GM18507 (cell line): Measurements from ENCODE around the gene CABP2.
"Not testable (repeated sequence)": the region's sequence is repeated elsewhere in the genome, so short reads cannot be mapped to it uniquely, and the experiment has no call there.

Source experiments
- DNase-seq: peaks from one replicate; pipeline ENCODE4 v3.0.0; 2011; ENCODE audit warnings: low read depth; ENCODE audit not compliant: insufficient read length; ENCODE audit errors: extremely low spot score
- FAIRE-seq: peaks from 2 replicates; lab custom pipeline; 2011; peaks lifted over from hg19 to GRCh38; lab: Jason Lieb, UNC

The CABP2 gene

DNA sequence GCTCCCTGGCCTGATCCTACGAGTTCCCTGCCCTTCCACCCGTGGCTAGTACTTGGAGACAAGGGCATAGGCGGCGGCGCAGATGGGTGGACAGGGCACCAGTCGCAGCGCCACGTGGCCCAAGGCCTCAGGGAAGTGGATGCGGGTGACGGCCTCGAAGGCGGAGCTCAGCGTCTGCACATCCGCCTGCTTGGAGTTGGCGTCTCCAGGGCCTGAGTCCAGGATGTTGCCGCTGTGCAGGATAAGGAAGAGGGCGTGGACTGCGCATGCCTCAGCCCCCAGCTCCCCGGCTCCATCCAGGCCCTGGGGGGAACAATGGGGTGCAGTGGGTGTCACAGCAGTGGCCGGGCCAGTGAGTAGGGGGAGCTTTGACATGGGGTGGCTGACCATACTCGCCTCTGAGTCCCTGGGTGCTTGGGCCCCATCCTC lies 24.7 kb downstream of the CABP2 start:
- DNase-seq = no peak
- FAIRE-seq = no peak

DNA sequence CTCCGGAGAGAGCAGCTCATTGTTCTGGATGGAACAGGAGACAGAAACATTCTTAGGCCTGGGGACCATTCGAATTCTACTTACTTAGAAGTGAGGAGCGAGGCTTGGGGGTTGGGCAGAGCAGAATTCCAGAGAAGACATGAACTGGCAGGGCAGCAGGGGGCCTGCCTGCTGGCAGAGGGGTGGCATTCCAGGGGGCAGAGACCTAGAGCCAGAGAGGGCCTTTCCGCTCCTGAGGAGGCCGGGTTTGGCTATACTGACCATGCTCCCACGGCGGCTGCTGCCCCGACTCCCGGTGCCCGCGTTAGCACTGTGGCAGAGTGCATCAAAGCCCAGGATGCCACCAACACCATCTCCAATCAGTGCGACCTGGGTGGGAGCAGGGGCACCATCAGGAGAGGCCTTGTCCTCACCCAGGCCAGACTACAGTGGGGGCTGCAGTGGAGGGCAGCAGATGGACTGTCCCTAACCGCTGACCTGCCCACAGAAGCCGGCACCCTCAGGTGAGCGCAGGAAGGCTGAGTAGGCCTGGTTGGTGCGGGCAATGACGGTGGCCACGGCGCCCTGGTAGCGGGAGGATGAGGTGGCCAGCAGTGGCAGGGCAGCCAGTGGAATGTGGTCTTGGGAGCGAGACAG lies 25.5 kb downstream of the CABP2 start:
- FAIRE-seq (no peak), DNase-seq (no peak)

- no peak for FAIRE-seq
- DNase-seq = no peak
Observed at GRCh38 chr11:67496113-67496512, 27.1 kb downstream of the CABP2 start.

DNA sequence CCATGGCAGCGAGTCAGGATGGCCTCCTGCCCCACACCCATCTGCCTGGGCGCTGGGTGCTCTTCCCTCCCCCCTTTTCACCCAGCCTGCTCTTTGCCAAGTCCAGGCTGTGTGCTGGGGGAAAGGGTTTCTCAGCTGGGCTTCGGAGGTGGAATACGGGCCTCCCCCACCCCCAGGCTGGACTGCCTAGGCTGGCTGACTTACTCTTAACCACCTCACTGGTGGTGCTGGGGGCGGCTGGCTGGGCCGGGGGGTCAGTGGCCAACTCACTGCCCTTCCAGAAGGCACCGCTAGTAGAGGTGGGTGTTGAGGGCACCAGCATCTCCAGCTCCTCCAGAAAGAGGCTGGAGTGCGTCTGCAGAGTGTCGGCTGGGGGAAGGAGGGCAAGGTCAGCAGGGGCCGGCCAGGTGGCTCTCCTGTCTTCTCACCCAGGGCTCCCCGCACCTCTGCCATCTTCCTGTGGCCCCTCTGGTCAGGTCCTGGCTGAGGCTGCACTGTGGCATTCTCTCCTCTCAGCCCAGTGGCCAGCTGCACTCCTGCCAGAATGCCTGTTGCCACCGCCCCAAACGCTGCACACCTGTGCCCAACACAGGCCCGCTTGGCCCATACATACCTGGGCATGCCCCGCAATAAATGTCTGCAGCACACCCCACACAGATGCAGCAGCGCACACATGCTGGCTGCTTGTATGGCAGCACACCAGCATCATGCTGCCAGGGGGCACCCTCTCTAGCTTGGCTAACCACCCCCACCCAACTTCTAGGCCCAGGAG lies 27.8 kb downstream of the CABP2 start:
- FAIRE-seq (no peak), DNase-seq (no peak)

DNA sequence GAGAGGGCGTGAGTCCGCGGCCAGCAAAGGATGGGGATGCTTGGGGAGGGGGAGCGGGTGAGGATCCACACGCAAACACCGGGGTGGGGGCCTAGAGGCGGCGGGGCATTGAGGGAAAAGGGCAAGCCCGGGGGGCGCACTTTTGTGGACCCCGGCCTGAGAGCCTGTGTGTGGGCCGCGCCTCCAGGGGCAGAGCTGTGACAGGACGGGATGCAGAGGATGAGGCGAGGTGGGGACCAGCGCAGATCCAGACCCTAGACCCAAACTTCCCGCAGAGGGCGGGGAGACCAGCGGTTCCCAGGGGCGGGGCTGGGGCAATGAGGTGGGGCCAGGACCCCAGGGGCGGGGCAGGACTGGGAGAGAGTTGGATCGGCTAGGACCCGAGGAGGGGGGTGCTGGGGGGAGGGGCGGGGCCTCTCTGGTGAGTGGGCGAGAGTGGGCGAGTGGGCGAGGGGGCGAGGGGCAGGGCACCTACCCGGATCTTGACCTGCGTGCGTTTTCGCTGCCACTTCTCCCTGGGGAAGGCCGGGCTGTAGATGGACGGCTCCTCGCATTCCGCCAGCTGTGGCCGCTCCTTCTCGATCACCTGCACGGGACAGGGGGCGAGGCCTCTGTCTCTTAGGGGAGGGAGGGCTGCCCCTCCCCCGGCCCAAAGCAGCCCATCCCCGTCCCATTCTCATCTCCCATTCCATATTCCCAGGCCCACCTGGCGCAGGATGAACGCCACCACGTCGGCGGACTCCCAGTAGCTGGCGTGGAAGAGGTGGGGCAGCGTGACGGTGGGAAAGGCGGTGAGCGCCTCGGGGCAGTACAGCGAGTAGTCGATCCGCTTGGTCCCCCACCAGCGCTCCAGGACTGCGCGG lies 28.6 kb downstream of the CABP2 start:
- no peak for DNase-seq
- FAIRE-seq = no peak

- no peak for FAIRE-seq
- DNase-seq = no peak
Observed at GRCh38 chr11:67493548-67494370, 29.5 kb downstream of the CABP2 start.

DNA sequence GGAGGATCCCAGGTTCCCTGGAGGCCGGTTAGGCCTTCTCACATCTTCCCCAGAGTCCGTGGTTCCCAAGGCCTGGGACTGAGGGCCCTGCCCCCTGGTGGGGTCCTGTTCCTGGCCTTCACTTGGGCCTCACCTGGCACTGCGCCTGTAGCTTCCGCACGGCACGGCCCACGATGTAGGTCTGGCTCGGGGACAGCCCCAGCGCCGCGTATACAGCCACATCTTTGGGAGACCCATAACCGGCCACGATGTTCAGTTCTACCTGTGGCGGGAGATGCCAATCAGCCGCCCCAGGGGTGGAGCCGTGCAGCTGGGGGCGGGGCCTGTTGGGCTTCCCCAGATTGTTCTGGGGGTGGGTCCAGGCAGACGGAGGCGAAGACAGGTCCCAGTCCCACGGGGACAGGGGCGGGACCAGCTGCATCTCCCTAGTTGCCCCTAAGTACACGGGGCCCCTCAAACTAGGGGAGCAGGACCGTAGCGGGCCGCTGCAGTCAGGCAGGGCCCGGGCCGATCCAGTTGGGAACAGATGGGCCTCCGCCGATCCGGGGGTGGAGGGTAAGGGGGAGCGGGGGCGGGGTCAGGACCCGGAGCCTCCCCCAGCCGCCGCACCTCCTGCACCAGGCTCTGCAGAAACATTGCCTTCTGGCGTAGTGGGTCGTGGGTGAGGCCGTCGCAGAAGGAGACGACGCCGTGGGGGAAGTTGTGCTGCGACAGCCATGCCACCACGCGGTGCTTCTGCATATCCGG lies 30.3 kb downstream of the CABP2 start:
- FAIRE-seq (no peak), DNase-seq (no peak)

GRCh38 chr11:67492069-67492727 lies 31.0 kb downstream of the CABP2 start:
- FAIRE-seq = no peak
- DNase-seq = no peak

GRCh38 chr11:67491276-67492068 lies 31.8 kb downstream of the CABP2 start:
- FAIRE-seq (no peak), DNase-seq (no peak)

- DNase-seq (no peak), FAIRE-seq (no peak)
Observed at GRCh38 chr11:67490727-67491065, 32.5 kb downstream of the CABP2 start.

GRCh38 chr11:67489885-67490726 lies 33.1 kb downstream of the CABP2 start:
- FAIRE-seq (no peak), DNase-seq (no peak)

DNA sequence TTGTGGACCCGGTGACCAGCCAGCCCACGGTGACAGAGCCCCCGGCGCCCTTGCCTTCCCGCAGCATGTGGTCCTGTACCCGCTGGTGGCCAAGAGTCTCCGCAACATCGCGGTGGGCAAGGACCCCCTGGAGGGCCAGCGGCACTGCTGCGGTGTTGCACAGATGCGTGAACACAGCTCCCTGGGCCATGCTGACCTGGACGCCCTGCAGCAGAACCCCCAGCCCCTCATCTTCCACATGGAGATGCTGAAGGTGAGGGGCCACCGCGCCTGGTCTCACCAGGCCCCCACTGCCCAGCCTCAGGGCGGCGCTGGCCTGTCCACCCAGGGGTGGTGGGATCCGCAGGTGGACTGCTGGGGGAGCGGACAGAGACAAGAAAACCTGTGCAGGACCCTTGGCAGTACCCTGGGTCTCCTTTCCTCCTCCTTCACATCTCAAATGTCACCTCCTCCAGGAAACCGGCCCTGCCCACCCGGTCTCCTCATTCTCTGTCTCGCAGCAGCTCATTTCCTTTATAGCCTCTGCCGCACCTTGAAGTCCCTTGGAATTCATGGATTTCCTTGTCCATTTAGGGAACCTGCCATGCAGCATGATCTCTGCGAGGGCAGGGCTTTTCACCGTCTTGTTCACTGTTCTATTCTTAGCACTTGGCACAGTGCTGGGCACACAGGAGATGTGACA lies 33.9 kb downstream of the CABP2 start:
- DNase-seq (no peak), FAIRE-seq (no peak)

DNA sequence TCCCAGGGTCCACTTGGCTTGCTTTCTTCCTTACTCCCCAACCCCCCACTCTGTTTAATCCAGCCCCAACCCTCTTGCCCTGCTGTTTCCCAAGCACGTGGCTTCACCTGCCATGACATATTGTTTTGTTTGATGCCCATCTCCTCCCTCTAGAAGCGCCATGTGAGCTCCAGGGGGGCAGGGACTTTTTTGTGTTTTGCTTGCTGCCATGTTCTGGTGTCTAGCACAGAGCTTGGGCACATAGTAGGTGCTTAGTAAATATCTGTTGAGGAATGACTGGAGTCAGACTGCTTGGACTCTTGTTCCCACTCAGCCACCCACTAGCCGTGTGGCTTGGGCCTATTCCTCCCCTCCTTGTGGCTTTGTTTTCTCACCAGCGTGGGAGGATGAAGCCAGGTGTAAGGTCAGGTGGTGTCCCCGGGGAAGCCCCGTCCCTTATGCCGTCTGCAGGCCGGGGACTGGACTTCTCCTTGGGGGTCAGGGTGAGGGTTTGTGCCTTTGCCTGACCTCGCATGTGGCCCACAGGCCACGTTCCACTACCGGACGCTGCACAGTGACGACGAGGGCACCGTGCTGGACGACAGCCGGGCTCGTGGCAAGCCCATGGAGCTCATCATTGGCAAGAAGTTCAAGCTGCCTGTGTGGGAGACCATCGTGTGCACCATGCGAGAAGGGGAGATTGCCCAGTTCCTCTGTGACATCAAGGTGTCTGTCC lies 36.6 kb downstream of the CABP2 start:
- DNase-seq (no peak), FAIRE-seq (peak; percentile 97)

- FAIRE-seq = peak; percentile 85
- DNase-seq = not testable (repeated sequence)
Observed at GRCh38 chr11:67485873-67486361, 37.3 kb downstream of the CABP2 start.

GRCh38 chr11:67484847-67485311 lies 38.4 kb downstream of the CABP2 start:
- FAIRE-seq = peak; percentile 95
- DNase-seq = no peak
